Activated T-cell treated with anti-CD3 and anti-CD28 coated beads for 48 hours (primary cell): ENCODE measurements around the gene EXOC4.
"Not testable (repeated sequence)": the region's sequence is repeated elsewhere in the genome, so short reads cannot be mapped to it uniquely, and the experiment has no call there.

Source experiments
- DNase-seq: peaks from one replicate; pipeline ENCODE4 v3.0.0-alpha.2; 2020; ENCODE audit warnings: low read depth

Gene EXOC4

DNA sequence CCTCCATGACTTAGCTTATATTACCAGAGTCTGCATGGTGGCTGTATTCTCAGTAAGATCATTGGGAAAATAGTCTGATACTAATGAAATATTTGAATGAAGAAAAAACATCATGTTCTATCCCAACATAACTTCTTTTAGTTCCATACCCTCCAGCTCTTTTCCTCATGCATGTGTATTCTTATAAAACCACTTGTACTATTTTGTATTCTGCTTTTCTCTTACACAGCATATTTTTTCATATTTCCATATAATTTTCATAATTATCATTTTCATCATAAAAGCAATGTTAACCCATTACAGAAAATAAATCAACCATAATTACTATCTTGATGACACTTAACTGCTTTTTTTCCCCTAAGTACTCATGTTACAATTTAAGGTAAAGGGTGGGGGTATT, 503.0 kb downstream of the EXOC4 start:
- DNase-seq = no peak

DNA sequence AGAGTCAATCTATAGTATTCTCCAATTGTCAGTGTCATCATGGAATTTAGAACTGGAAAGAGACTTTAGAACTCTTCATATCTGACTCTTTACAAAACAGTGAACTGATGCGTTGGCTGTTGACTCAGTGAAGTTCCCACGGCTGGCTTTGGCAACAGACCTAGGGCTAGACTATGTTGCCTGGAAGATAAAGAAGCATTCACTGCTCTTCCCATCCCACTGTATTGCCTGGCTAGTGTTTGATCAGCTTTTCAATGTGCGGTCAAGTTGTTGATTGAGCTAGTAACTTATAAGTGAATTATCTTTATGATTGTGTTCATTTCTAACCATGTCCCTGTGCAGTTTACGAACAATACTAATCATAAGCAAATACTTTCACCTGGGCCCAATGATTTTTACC, 508.6 kb downstream of the EXOC4 start:
- DNase-seq = no peak

DNA sequence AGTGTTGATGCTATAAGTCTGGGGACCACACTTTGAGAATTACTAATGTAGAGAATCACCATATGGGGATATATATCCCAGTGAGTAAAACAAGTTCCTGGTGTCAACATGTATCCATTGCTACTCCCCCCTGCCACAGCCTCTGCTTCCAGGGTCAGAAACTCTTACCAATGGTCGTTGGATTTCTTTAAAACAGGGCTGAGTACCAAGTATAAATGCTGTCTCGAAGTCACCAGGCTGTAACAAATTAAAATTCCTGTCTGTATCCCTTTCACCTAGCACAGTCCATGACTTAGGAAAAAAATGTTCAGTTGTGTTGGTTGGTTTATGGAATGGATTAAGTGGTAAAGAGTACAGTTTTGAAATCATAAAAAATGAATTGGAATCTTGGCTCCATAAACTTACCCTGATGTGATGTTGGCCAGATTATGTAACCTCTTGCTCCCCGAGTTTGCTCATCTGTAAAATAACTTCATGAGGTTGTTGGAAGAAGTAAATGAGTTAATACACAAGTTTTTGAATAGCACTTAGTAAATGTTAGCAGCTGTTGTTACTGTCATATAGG, 510.3 kb downstream of the EXOC4 start:
- DNase-seq = no peak

DNA sequence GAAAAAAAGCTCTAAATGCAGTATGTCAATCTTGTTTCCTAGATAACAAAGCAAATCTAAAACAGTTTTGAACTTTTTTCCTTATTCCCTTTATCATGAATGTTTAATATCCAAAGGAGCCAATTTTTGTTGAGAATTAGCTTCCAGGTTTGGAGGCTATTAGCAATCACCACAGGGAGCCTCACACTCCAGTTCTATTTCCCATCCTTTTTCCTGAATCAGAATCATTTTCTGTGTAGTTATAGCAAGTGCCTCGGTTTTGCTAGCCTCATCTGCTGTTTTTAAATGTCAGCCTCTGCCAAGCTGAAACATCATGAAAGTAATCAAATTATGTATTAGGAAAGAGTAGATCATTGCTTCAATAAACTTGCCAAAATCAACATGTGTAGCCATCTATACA, 516.8 kb downstream of the EXOC4 start:
- no peak for DNase-seq

DNA sequence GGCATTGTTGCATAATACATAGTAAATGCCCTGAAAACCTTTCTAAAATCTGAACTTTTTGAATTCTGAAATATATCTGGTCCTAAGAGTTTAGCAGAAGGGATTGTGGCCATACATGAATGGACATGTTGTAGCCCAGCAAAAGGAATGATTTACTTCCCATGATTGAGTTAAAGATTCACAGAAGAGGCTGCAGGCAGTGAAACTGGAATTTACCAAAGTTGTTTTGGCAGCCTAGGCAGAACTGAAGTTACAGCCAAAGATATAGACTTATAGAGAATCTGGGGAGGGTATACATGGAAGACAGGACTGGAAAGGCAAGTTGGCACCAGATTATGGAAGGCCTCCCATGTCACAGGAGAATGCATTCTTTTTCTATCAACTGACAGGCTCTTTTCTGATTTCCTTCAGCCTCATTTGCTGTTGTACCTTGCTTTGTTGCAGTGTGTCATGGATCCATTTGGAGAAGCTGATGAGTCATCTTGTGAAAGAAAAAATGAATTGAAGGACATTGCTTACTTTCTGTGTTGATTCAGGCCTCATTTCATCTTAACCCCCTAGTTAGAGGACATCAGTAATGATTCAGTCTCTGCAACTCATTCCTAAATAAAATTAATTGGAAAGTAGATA, 518.1 kb downstream of the EXOC4 start:
- no peak for DNase-seq

DNA sequence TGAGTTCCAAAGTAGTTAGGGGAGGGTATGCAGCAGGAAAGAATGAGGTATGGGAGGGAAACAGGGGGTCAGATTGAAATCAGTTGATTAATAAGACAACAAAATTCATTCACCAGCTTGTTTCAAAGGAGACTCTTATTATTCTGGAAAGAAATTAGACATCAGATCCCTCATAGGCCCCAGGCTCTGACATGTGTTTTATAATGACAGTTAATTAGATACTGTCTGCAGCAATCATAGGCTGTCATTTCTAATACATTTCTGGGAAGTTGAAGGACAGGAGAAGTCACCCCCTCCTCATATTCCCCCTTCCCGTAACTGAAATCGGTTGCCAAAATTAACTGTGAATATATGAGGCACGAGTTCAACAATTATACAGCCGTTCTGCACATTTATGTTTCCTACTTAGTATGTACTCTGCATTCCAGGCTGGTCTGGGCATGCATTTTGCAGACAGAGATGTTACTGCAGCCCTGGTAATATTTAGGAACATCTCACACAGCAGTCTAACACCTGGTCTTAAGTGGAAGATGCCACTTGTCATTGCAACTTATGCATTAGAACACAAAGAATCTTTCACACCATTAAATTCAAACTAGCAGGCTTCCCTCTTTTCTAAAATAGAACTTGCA, 519.0 kb downstream of the EXOC4 start:
- no peak for DNase-seq

DNA sequence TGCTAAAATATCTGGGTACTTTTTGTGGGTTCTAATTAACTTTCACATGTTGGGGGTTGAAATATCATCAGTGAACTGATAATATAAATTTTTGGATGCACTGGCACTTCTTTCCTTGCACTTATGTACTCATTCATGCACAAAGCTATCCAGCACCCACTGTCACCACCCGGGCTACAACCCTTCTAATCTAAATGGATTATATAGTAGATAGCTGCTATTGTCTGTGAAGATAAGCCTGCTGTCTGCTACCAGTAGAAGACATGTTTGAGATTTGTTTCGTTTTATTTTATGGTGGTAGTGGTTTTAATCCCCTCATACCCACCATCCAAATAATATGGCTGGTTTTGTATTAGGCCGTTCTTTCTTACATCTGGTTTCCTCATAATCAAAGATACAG, 520.7 kb downstream of the EXOC4 start:
- no peak for DNase-seq

DNA sequence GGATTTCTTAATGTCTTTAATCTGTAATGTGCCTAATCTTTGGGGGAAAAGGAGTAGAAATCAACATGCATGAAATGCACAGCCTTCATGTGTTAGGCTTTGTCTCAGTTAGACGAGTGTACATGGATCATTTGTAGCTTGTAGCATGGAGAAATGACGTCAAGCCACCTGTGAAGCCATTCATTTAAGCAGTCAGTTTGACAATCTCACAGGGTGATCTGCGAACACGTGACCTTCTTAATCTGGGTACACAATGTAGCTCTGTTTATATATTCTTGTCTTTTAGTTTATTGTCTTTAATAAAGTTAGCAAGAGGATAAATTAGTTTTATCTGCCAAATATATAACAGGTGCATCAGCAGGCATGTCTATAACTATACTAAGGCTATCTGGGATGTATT, 522.3 kb downstream of the EXOC4 start:
- no peak for DNase-seq

DNA sequence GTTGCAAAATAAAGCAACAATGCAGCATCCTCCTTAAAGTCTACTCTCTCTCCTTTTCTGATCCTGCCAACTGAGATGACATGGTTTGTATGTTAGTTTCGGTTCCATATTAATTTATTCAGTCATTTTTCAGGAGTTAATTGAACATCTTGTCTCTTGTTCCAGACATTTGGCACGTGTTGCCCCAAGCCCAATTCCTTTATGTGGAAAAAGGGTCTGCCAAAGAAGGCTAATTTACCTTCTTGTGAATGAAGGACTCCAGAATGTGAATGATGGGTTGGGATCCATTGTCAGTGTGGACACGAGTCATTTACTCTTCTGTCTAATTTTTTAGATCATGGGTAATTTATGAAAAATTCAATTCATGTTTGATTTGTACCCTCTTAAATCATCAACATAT, 523.4 kb downstream of the EXOC4 start:
- no peak for DNase-seq

DNA sequence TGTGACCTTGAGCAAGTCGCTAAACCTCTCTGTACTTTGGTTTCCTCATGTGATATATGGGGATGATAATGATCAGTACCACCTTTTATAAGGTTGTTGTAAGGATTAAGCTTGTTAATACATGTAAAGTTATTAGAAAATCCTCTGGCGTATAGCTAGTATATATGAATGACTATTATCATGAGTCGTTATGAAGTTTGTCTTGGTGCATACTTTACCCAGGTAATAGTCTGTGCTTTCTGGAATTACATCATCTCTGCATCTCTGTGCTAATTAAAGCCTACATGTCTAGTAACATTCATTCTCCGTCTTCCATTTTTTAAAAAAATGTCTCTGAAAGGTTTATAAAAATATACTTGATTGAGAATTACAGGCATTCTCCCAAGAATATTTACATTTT, 524.8 kb downstream of the EXOC4 start:
- DNase-seq = no peak

DNA sequence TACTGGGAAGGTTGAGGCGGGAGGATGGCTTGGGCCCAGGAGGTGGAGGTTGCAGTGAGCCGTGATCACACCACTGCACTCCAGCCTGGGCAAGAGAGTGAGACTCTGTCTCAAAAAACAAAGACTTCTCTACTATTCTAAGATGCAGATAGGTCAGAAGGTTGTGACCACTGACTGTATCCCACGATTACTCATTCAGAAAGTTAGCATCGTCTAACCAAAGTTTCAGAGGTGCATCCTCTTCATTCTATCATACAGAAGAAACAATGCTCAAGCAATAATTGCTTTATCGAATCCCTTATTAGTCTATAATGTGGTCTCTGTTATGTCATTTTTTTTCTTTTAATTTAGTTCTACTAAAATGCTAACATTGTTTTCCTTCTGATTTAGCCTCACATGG, 525.6 kb downstream of the EXOC4 start:
- no peak for DNase-seq

DNA sequence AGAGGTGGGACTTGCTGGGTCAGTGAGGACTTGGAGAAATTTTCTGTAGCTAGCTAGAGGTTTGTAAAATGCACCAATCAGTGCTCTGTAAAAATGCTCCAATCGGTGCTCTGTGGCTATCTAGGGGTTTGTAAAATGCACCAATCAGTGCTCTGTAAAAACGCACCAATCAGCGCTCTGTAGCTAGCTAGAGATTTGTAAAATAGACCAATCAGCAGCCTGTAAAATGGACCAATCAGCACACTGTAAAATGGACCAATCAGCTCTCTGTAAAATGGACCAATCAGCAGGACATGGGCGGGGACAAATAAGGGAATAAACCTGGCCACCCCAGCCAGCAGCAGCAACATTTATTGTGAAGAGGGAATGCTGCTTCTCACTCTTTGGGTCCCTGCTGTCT, 526.7 kb downstream of the EXOC4 start:
- not testable (repeated sequence) for DNase-seq

DNA sequence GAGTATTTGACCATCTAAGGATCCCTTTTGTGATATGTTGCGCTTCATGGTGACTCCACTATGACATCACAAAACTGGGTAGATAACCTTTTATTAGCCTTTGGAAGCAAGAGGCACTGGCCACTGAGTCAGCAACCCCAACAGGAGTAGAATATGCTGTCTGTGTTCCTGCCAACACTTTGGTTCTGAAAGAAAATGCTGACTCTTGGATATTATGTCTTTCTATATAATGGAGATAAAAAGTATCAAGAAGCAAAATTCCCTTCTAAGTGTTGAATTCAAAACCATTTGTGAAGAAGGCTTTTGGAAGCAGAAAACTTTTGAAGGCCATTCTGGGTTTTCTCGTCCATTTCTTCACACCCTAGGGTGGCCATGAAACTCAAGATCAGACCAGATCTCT, 528.0 kb downstream of the EXOC4 start:
- DNase-seq = no peak

DNA sequence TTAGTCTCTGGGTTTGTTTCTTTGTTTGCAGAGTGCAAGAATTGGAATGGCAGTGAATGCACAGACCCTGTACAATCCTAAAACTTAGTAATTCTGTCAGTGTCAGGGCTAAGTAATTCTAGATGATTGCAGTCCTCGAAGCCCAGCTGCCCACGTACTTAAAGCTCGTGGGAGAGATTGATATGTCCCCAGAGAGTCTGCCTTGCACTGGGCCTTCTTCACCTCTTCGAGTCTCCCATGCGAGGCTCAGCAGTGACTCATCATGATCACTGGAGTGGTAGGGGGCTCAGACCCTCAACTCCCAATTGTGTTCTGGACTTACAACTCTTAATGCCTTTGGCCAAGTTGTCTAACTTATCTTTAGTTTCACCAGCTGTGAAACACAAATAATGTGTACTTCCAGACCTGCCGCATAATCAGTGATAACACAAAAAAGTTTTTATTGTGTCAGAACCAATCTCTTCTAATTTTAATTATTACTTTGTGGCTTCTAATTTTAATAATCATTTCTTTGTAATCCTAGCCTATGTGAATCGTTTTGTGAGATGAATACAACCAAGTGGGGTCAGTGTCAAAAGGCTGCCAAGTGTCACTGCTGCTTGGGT, 528.7 kb downstream of the EXOC4 start:
- no peak for DNase-seq

DNA sequence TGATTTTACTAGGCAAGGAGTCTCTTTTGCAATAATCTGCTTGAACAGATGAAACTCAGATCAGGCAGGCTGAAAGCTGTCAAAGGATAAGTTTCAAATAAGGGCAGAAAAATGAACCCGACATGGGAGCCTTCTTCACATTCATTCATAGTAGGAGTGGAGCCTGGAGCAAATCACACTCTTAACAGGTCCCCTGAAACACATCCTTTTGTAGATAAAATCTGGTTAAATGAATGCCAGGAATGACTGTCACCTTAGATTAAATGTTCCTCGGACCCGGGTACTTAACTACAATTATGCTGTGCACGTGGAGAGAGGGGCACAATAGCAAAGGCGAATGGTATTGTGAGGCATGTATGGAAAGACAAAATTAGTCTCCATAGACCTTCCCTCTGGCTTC, 529.6 kb downstream of the EXOC4 start:
- no peak for DNase-seq

DNA sequence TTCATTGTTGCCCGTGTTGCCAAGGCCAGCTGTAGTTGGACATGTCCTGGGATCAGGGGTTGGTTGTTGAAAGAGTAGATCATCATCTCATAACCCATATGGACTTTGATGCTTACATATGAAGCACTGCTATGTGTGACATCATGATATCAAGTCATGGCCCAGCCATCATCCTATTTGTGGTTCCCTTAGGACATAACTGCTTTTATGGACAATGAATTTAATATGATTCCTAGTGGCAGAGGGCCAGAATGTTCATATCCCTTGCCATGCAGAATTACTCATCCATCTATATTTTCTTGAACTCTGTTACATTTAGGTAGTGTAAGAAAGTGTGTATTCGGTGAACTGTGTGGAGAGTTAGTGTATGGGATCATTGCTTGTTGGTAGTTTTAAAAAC, 530.4 kb downstream of the EXOC4 start:
- no peak for DNase-seq

DNA sequence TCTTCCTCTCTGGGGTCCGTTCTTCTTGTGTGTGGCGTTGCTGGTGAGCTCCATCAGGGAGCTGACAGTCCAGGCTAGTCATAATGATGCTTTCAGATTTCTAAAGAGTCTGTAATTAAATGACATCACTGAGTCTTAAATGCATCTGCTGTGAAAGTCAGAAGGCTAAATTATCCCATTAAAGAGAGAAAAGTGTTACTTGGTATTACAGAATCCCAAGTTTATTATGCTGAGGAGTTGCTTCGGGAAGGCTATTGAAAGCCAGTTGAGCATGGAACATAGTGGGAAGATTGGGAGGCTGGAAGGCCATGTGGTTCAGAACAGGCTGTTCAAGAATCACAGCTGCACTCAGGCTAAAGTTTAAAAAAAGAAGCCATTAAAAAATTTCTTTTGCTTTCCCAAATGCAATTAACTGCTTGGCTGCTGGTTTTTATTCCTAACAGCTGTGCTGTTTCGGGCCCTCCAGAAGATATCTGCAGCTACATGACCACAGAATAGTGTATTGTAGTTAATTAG, 531.7 kb downstream of the EXOC4 start:
- DNase-seq = no peak

DNA sequence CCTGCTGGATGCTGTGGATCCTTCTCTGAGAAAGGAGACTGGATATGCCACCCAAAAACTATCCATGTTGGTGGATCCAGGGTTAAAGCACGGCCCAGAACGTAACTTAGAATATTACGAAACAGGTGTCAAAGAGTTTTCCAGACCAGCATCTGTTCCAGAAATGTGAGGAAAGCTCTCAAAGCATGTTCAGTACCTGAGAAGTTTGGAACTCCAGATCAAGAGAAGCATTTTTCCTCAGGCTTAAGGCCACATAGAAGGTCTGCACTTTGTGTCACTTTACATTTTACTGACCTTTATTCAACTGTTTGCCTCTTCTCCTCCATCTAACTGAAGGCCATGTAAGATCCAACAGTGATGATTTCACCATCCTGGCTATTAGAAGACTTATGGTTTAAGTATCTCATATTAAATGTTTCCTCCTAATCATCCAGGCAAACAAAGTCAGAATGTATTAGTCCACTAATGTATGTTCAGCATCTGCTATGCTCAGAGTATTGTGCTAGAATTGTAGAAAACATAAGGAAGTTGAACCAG, 533.6 kb downstream of the EXOC4 start:
- DNase-seq = no peak

DNA sequence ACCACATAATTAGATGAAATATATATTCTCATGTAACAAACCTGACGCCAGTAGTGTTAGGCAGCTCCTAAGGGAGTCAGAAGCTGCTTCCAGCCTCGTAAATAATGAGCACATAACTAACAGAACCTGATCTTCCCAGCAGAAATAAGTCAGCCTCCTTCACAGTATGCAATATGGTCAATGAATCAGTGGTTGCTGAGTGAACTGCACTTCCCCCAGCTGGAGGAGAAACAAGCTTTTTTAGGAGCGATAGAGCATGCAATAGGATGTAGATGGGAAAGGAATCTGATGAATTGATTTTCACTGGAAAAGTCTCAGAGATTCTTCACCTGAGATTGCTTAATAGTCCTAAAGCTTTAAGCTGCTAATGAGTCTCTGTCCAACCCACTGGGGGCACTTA, 537.1 kb downstream of the EXOC4 start:
- DNase-seq = no peak

DNA sequence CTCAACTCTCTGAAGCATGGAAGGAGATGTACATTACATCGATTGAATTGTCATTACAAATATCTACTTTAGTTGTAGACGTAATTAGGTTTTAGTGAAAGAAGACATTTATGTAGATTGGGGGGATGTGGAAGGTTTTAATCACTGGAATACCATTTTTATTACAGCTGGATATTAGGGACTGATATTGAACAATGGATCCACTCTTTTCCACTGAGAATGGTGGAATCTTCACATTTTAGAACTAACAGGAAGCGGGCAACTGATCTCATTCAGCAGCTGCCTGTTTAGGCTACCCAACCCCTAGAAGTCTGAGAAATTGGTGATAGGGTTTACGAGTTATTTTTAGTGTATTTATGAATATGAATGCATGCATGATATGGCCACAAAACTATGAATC, 538.0 kb downstream of the EXOC4 start:
- no peak for DNase-seq

DNA sequence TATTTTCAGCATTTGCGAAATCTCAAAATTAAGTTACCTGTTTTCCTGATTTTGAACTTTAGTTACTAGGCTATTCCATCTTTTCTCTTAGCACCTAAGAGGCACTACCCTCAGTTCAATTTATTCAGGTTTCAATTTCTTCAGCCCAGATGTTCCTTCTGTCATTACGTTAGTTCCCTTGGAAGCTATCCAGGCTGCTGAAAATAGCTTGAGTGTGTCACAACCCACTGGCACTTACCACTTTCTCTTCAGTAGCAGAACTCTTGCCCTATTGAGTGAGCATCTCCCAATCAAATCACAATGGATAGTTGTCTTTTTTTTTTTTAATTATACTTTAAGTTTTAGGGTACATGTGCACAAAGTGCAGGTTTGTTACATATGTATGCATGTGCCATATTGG, 541.6 kb downstream of the EXOC4 start:
- DNase-seq = no peak

DNA sequence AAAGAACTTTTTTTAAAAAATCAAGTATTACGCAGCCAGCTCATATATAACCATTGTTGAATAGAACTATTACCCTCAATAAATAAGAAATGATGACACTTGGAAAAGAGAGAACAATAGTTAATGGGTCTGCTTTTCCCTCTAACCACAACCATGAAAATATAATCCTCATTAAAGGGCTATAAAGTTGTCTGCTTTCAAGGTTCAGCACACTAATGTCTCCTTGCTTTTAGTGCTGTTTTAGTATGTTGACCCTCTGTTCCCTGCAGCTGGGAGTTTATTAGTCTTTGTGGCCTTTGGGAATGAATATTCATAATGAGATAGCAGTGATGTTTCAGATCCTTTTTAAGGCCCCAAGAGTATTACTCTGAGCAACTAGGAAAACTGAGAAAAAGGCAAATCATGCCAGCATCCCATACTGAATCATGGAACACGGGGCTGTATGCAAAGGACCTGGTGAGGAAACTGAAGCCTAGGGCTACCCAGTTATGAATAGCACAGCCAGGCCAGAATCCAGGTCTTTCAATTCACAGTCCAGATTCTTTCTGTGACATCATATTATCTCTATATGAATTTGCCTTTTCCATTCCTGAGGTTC, 542.3 kb downstream of the EXOC4 start:
- DNase-seq = no peak
